PC-3 (cell line): ENCODE data around the gene SKAP1.

ENCODE experiments used
- EZH2 ChIP-seq: fragments of 300-600 bp; sonication (generic); IDR thresholded peaks from one replicate; pipeline ENCODE4 v1.6.1; 2017; ENCODE audit warnings: antibody characterized with exemption, mild to moderate bottlenecking, low read length; ENCODE audit not compliant: unreplicated experiment
- EZH2phosphoT487 ChIP-seq: fragments of 300-600 bp; sonication (generic); IDR thresholded peaks from 2 replicates; pipeline ENCODE4 v1.6.1; 2018; ENCODE audit warnings: mild to moderate bottlenecking, antibody characterized with exemption, low read length, borderline replicate concordance
- TF ChIP-seq, protein P1 (sequence below): fragments of 300-600 bp; sonication (generic); conservative IDR thresholded peaks from 2 replicates; pipeline ENCODE4 v1.5.1; 2017; ENCODE audit warnings: antibody characterized with exemption, low read depth, mild to moderate bottlenecking, low read length

DNA sequence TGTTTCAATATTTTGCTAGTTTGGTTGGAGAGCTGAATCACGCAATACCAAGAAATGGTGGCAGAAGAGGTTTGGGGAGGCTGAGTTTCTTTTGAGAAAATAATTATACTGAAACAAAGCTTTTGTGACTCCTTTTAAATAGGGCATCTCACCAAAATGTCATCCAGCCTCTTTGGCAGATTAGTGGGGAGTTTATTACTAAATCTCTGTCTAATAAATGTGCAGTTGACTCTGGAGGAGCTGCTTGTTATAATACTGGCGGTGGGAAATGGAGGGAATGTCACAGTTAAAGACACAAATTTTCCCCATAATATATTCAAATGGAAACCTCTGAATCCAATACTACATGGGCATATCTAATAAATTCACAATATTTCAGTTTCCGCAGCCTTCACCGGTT, 277.7 kb downstream of the SKAP1 start:
- TF ChIP-seq, protein P1, sequence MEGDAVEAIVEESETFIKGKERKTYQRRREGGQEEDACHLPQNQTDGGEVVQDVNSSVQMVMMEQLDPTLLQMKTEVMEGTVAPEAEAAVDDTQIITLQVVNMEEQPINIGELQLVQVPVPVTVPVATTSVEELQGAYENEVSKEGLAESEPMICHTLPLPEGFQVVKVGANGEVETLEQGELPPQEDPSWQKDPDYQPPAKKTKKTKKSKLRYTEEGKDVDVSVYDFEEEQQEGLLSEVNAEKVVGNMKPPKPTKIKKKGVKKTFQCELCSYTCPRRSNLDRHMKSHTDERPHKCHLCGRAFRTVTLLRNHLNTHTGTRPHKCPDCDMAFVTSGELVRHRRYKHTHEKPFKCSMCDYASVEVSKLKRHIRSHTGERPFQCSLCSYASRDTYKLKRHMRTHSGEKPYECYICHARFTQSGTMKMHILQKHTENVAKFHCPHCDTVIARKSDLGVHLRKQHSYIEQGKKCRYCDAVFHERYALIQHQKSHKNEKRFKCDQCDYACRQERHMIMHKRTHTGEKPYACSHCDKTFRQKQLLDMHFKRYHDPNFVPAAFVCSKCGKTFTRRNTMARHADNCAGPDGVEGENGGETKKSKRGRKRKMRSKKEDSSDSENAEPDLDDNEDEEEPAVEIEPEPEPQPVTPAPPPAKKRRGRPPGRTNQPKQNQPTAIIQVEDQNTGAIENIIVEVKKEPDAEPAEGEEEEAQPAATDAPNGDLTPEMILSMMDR = no peak
- no peak for TF ChIP-seq EZH2
- TF ChIP-seq EZH2phosphoT487 = no peak
